RWPE1 (cell line): Measurements from ENCODE around the gene MLLT11.

Source experiments
- CTCF ChIA-PET: fragments of 350-600 bp; sonication (Branson Sonifier 250); formaldehyde crosslinking; extraction: SDS; loops from one replicate; lab custom pipeline; 2021; lab: Yijun Ruan, JAX
- POLR2A ChIA-PET: fragments of 400-600 bp; formaldehyde crosslinking; extraction: SDS; loops from one replicate; lab custom pipeline; 2020; ENCODE audit warnings: antibody characterized with exemption; ENCODE audit not compliant: low non-redundant PET; lab: Yijun Ruan, JAX
- DNase-seq: peaks from one replicate; pipeline ENCODE4 v3.0.0; 2012; ENCODE audit warnings: low spot score
- H3K27ac ChIP-seq: fragments of 450-650 bp; 2 replicates; pipeline ENCODE4 v1.5.1; 2017
- TF ChIP-seq, protein P1 (sequence below): fragments of 450-650 bp; conservative IDR thresholded peaks from 2 replicates; pipeline ENCODE4 v1.5.1; 2017; ENCODE audit warnings: low read depth, mild to moderate bottlenecking

Gene MLLT11

DNA sequence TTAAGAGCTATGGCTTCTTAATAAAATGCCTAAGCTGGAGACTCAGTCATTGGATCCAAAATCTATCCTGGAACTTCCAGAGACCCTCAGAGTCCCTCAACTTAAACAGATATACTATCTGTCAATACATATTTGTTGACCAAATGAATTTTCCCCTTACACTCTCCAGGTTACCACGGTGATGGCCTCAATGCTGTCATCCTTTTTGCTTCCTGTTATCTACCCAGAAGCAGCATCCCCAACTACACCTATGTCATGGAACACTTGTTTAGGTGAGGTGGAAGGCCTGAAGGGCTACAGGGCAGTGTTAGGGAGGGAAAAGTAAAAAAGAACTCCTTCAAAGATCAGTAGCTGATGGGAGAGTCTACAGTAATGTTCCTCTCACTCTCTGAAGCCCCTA is 17.0 kb upstream of the MLLT11 start:
- TF ChIP-seq, protein P1, sequence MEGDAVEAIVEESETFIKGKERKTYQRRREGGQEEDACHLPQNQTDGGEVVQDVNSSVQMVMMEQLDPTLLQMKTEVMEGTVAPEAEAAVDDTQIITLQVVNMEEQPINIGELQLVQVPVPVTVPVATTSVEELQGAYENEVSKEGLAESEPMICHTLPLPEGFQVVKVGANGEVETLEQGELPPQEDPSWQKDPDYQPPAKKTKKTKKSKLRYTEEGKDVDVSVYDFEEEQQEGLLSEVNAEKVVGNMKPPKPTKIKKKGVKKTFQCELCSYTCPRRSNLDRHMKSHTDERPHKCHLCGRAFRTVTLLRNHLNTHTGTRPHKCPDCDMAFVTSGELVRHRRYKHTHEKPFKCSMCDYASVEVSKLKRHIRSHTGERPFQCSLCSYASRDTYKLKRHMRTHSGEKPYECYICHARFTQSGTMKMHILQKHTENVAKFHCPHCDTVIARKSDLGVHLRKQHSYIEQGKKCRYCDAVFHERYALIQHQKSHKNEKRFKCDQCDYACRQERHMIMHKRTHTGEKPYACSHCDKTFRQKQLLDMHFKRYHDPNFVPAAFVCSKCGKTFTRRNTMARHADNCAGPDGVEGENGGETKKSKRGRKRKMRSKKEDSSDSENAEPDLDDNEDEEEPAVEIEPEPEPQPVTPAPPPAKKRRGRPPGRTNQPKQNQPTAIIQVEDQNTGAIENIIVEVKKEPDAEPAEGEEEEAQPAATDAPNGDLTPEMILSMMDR, result no peak
- ChIA-PET CTCF (interaction anchor here (1.0 kb wide), 1 partner anchor 12 kb away, joined by 3 read pairs; no protein-coding TSS in a partner anchor), POLR2A (interaction anchor here (0.6 kb wide), 1 partner anchor 28 kb away, joined by 3 read pairs; no protein-coding TSS in a partner anchor)
- no peak overlapping the region for H3K27ac ChIP-seq
- DNase-seq, result no peak

GRCh38 chr1:151047591-151047924 is 12.6 kb upstream of the MLLT11 start, which contains the start of gene C1orf56:
Gene C1orf56, plus strand, starts transcription at chr1:151047751. Its CDS starts 97 bp downstream, at chr1:151047848.
- CTCF ChIA-PET, result interaction anchor here (0.6 to 2.5 kb wide), 4 partner anchors 10 to 51 kb away, joined by 3 to 9 read pairs (median 6); partner anchors contain the start of genes CDC42SE1, GABPB2 and MLLT11
- DNase-seq, result peak; percentile 58

DNA sequence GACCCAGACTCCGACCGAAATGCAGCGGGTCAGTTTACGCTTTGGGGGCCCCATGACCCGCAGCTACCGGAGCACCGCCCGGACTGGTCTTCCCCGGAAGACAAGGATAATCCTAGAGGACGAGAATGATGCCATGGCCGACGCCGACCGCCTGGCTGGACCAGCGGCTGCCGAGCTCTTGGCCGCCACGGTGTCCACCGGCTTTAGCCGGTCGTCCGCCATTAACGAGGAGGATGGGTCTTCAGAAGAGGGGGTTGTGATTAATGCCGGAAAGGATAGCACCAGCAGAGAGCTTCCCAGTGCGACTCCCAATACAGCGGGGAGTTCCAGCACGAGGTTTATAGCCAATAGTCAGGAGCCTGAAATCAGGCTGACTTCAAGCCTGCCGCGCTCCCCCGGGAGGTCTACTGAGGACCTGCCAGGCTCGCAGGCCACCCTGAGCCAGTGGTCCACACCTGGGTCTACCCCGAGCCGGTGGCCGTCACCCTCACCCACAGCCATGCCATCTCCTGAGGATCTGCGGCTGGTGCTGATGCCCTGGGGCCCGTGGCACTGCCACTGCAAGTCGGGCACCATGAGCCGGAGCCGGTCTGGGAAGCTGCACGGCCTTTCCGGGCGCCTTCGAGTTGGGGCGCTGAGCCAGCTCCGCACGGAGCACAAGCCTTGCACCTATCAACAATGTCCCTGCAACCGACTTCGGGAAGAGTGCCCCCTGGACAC is 12.1 kb upstream of the MLLT11 start:
- ChIA-PET POLR2A (interaction anchor here (1.5 kb wide), 1 partner anchor 10 kb away, joined by 7 read pairs; no protein-coding TSS in a partner anchor), CTCF (interaction anchor here (0.5 to 2.5 kb wide), 7 partner anchors 8 to 52 kb away, joined by 3 to 9 read pairs (median 4); partner anchors contain the start of genes CDC42SE1, GABPB2 and MLLT11)
- TF ChIP-seq, protein P1, result no peak; the same call in 1 of the 2 replicates
- DNase-seq, result peak; percentile 48
- peak overlapping the region; percentile 87 for H3K27ac ChIP-seq

More at GRCh38 chr1:151047591-151047924, 12.6 kb upstream of the MLLT11 start, which contains the start of gene C1orf56:
- peak within 1 kb of the TSS; percentile 87 for H3K27ac ChIP-seq
- TF ChIP-seq, protein P1, result no peak
- POLR2A ChIA-PET, result interaction anchor here (1.5 kb wide), 1 partner anchor 11 kb away, joined by 7 read pairs; no protein-coding TSS in a partner anchor

- peak overlapping the region; percentile 87 for H3K27ac ChIP-seq
Observed at GRCh38 chr1:151048645-151049032, 11.6 kb upstream of the MLLT11 start.

DNA sequence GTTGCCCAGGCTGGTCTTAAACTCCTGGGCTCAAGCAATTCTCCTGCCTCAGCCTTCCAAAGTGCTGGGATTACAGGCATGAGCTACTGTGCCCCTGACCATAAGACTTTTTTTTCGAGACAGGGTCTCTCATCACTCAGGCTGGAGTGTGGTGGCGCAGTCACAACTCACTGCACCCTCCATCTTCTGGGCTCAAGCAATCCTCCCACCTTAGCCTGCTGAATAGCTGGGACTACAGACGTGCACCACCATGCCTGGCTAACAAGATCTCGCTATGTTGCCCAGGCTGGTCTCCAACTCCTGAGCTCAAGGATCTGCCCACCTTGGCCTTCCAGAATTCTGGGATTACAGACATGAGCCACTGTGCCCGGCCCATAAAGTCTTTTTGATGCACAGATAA is 10.7 kb upstream of the MLLT11 start:
- ChIA-PET POLR2A (interaction anchor here (0.7 kb wide), 1 partner anchor 107 kb away, joined by 5 read pairs; the partner anchor contains the start of gene TNFAIP8L2), CTCF (interaction anchor here (0.6 kb wide), 1 partner anchor 517 kb away, joined by 4 read pairs; no protein-coding TSS in a partner anchor)
- TF ChIP-seq, protein P1, result no peak

More at GRCh38 chr1:151048645-151049032, 11.6 kb upstream of the MLLT11 start:
- CTCF ChIA-PET, result interaction anchor here (1.0 to 2.5 kb wide), 3 partner anchors 11 to 53 kb away, joined by 3 to 9 read pairs (median 8); partner anchors contain the start of genes CDC42SE1, GABPB2 and MLLT11
- POLR2A ChIA-PET, result interaction anchor here (0.7 to 1.5 kb wide), 2 partner anchors 10 to 108 kb away, joined by 5 to 7 read pairs; partner anchors contain the start of gene TNFAIP8L2
- TF ChIP-seq, protein P1, result no peak
- no peak for DNase-seq

GRCh38 chr1:151050051-151050688 is 10.0 kb upstream of the MLLT11 start:
- no peak overlapping the region for H3K27ac ChIP-seq
- CTCF ChIA-PET, result no interaction called here
- DNase-seq, result no peak
- TF ChIP-seq, protein P1, result no peak
- POLR2A ChIA-PET, result no interaction called here

More for the DNA sequence above, 10.7 kb upstream of the MLLT11 start:
- H3K27ac ChIP-seq, result peak overlapping the region; percentile 87
- no peak for DNase-seq
